Measurements from ENCODE around the gene C10orf67.
"Not testable (repeated sequence)": the region's sequence is repeated elsewhere in the genome, so short reads cannot be mapped to it uniquely, and the experiment has no call there.

Gene C10orf67

GRCh38 chr10:23280419-23281043, 64.1 kb downstream of the C10orf67 start:
- no peak overlapping the region for H3K27ac ChIP-seq (ENCODE audit: low read depth, low read length)
- H3K9me3 ChIP-seq (ENCODE audit: control insufficient read depth, insufficient read depth, low read length) = no peaks in the 10 kb centered on the region
- no peaks in the 10 kb centered on the region for H3K9me2 ChIP-seq (replicated peaks; ENCODE audit: control insufficient read depth, low read length)
- H3K4me2 ChIP-seq (ENCODE audit: low read length) = no peak overlapping the region
- H3F3A ChIP-seq (ENCODE audit: control insufficient read depth, insufficient read depth) = no peaks in the 10 kb centered on the region
- no peak for TF ChIP-seq CTCF (IDR thresholded peaks at IDR 0.05; ENCODE audit: low read depth, low read length, poor library complexity, severe bottlenecking)
- no peak for TF ChIP-seq EZH2phosphoT487 (IDR thresholded peaks at IDR 0.05; ENCODE audit: borderline replicate concordance, low read length)
- H4K20me1 ChIP-seq (ENCODE audit: control insufficient read depth, insufficient read depth, low read depth, low read length) = no peaks in the 10 kb centered on the region
- no peaks in the 10 kb centered on the region for H3K36me3 ChIP-seq (ENCODE audit: control insufficient read depth, low read length)
- H3K79me2 ChIP-seq (ENCODE audit: control insufficient read depth, low read length) = no peaks in the 10 kb centered on the region
- H3K4me1 ChIP-seq (ENCODE audit: control insufficient read depth, low read length) = no peaks in the 10 kb centered on the region
- H3K27me3 ChIP-seq (ENCODE audit: control insufficient read depth, low read length) = peaks cover 5% of the 10 kb centered on the region; the same call in 1 of the 2 replicates
- H3K4me3 ChIP-seq (ENCODE audit: low read length) = no peak overlapping the region

- no peaks in the 10 kb centered on the region for H3K4me1 ChIP-seq (ENCODE audit: control insufficient read depth, low read length)
- no peak overlapping the region for H3K27ac ChIP-seq (ENCODE audit: low read depth, low read length)
- no peak for TF ChIP-seq EZH2phosphoT487 (IDR thresholded peaks at IDR 0.05; ENCODE audit: borderline replicate concordance, low read length)
- no peak for TF ChIP-seq CTCF (IDR thresholded peaks at IDR 0.05; ENCODE audit: low read depth, low read length, poor library complexity, severe bottlenecking)
These were observed 69.2 kb downstream of the C10orf67 start for GRCh38 chr10:23275355-23275754.

GRCh38 chr10:23274179-23274578, 70.4 kb downstream of the C10orf67 start:
- H3K4me1 ChIP-seq (ENCODE audit: control insufficient read depth, low read length); H3K9me2 ChIP-seq (replicated peaks; ENCODE audit: control insufficient read depth, low read length); H3K27ac ChIP-seq (ENCODE audit: low read depth, low read length); H3F3A ChIP-seq (ENCODE audit: control insufficient read depth, insufficient read depth); H3K4me3 ChIP-seq (ENCODE audit: low read length); H4K20me1 ChIP-seq (ENCODE audit: control insufficient read depth, insufficient read depth, low read depth, low read length); H3K79me2 ChIP-seq (ENCODE audit: control insufficient read depth, low read length); H3K4me2 ChIP-seq (ENCODE audit: low read length); H3K27me3 ChIP-seq (ENCODE audit: control insufficient read depth, low read length); H3K9me3 ChIP-seq (ENCODE audit: control insufficient read depth, insufficient read depth, low read length); H3K36me3 ChIP-seq (ENCODE audit: control insufficient read depth, low read length): not testable (repeated sequence)

More at GRCh38 chr10:23275355-23275754, 69.2 kb downstream of the C10orf67 start:
- no peaks in the 10 kb centered on the region for H3F3A ChIP-seq (ENCODE audit: control insufficient read depth, insufficient read depth)
- no peak overlapping the region for H3K4me2 ChIP-seq (ENCODE audit: low read length)
- no peaks in the 10 kb centered on the region for H3K9me3 ChIP-seq (ENCODE audit: control insufficient read depth, insufficient read depth, low read length)
- no peaks in the 10 kb centered on the region for H3K36me3 ChIP-seq (ENCODE audit: control insufficient read depth, low read length)
- H3K79me2 ChIP-seq (ENCODE audit: control insufficient read depth, low read length) = no peaks in the 10 kb centered on the region
- no peaks in the 10 kb centered on the region for H4K20me1 ChIP-seq (ENCODE audit: control insufficient read depth, insufficient read depth, low read depth, low read length)
- no peaks in the 10 kb centered on the region for H3K27me3 ChIP-seq (ENCODE audit: control insufficient read depth, low read length)
- no peaks in the 10 kb centered on the region for H3K9me2 ChIP-seq (replicated peaks; ENCODE audit: control insufficient read depth, low read length)
- H3K4me3 ChIP-seq (ENCODE audit: low read length) = no peak overlapping the region

- TF ChIP-seq CTCF (IDR thresholded peaks at IDR 0.05; ENCODE audit: low read depth, low read length, poor library complexity, severe bottlenecking) (no peak), EZH2phosphoT487 (IDR thresholded peaks at IDR 0.05; ENCODE audit: borderline replicate concordance, low read length) (no peak)
- Histone ChIP-seq H3K4me3 (ENCODE audit: low read length) (no peak overlapping the region), H3K9me3 (ENCODE audit: control insufficient read depth, insufficient read depth, low read length) (no peaks in the 10 kb centered on the region), H3K4me2 (ENCODE audit: low read length) (no peak overlapping the region), H3K4me1 (ENCODE audit: control insufficient read depth, low read length) (no peaks in the 10 kb centered on the region), H3K27me3 (ENCODE audit: control insufficient read depth, low read length) (no peaks in the 10 kb centered on the region), H4K20me1 (ENCODE audit: control insufficient read depth, insufficient read depth, low read depth, low read length) (no peaks in the 10 kb centered on the region), H3F3A (ENCODE audit: control insufficient read depth, insufficient read depth) (no peaks in the 10 kb centered on the region), H3K9me2 (replicated peaks; ENCODE audit: control insufficient read depth, low read length) (no peaks in the 10 kb centered on the region), H3K27ac (ENCODE audit: low read depth, low read length) (no peak overlapping the region), H3K36me3 (ENCODE audit: control insufficient read depth, low read length) (no peaks in the 10 kb centered on the region), H3K79me2 (ENCODE audit: control insufficient read depth, low read length) (no peaks in the 10 kb centered on the region)
These were observed 74.1 kb downstream of the C10orf67 start for GRCh38 chr10:23270531-23270930.
